ENCODE measurements around the gene ZEB2.

The ZEB2 gene

GRCh38 chr2:144519597-144519933, 354 bp downstream of the ZEB2 start:
- no peak for DNase-seq (ENCODE audit: low read depth)
- TF ChIP-seq CTCF (IDR thresholded peaks at IDR 0.05; ENCODE audit: insufficient read depth, low read depth, low read length, missing control alignments): no peak
- H3K4me3 ChIP-seq (ENCODE audit: low read depth, low read length): 0 out of 2 replicates have a peak overlapping the region, but pooled peaks have one; percentile 5

GRCh38 chr2:144518748-144519596, 947 bp downstream of the ZEB2 start:
- TF ChIP-seq CTCF (IDR thresholded peaks at IDR 0.05; ENCODE audit: insufficient read depth, low read depth, low read length, missing control alignments): no peak
- H3K4me3 ChIP-seq (ENCODE audit: low read depth, low read length): no peak overlapping the region
- DNase-seq (ENCODE audit: low read depth): peak; percentile 40

- H3K4me3 ChIP-seq (ENCODE audit: low read depth, low read length): peak overlapping the region; percentile 76
- no peak for TF ChIP-seq CTCF (IDR thresholded peaks at IDR 0.05; ENCODE audit: insufficient read depth, low read depth, low read length, missing control alignments)
- no peak for DNase-seq (ENCODE audit: low read depth)
Observed at GRCh38 chr2:144517866-144518747, 1.8 kb downstream of the ZEB2 start.

- peak; percentile 66 for DNase-seq (ENCODE audit: low read depth)
- peak overlapping the region; percentile 76 for H3K4me3 ChIP-seq (ENCODE audit: low read depth, low read length)
- TF ChIP-seq CTCF (IDR thresholded peaks at IDR 0.05; ENCODE audit: insufficient read depth, low read depth, low read length, missing control alignments): no peak
Observed at GRCh38 chr2:144516981-144517865, 2.7 kb downstream of the ZEB2 start.

- DNase-seq (ENCODE audit: low read depth): no peak
- H3K4me3 ChIP-seq (ENCODE audit: low read depth, low read length): peak overlapping the region; percentile 50
- TF ChIP-seq CTCF (IDR thresholded peaks at IDR 0.05; ENCODE audit: insufficient read depth, low read depth, low read length, missing control alignments): no peak
Observed at GRCh38 chr2:144516411-144516980, 3.4 kb downstream of the ZEB2 start.

Data from GM12865 (cell line).